Large intestine (tissue), 3 donors: ENCODE measurements around the gene TPCN2. TPM values are rescaled to one million over a fixed set of nuclear protein-coding genes. Genes with fewer than 3 reads are reported as not detected.

ENCODE experiments used
- DNase-seq, 2 donors: peaks; one replicate each; pipeline versions ENCODE4 v3.0.0 to v3.0.0-alpha.2; 2013
- H3K27ac ChIP-seq: one replicate; pipeline ENCODE4 v1.5.1; 2013; ENCODE audit warnings: low read length
- H3K27me3 ChIP-seq: 2 replicates; pipeline ENCODE4 v1.6.1; 2013; ENCODE audit warnings: low read length; ENCODE audit not compliant: control insufficient read depth, insufficient read depth
- H3K36me3 ChIP-seq: 2 replicates; pipeline ENCODE4 v1.6.1; 2013; ENCODE audit warnings: low read length; ENCODE audit not compliant: control insufficient read depth, insufficient read depth
- H3K4me1 ChIP-seq: one replicate; pipeline ENCODE4 v1.6.1; 2013; ENCODE audit warnings: low read length; ENCODE audit not compliant: control insufficient read depth, insufficient read depth
- H3K4me3 ChIP-seq: one replicate; pipeline ENCODE4 v1.5.1; 2013; ENCODE audit warnings: low read length
- H3K9me3 ChIP-seq: one replicate; pipeline ENCODE4 v1.6.1; 2013; ENCODE audit warnings: mild to moderate bottlenecking, low read depth, low read length, moderate library complexity; ENCODE audit not compliant: control insufficient read depth
- WGBS: methylation state at CpG from one replicate; pipeline ENCODE4 v1.1.5; 2013; ENCODE audit warnings: low lambda C conversion rate; ENCODE audit not compliant: insufficient coverage; 5-methylcytosine and 5-hydroxymethylcytosine counted together
- polyA plus RNA-seq: library from polyadenylated mRNA; unstranded; fragments of 120-200 nt; gene quantifications from one replicate; pipeline ENCODE4 v1.2.1, GENCODE V29; 2013

The TPCN2 gene
- polyA plus RNA-seq, 1 donor: 31.0 TPM

GRCh38 chr11:69022260-69022659, 26.5 kb upstream of the TPCN2 start:
- Histone ChIP-seq H3K27me3 (no peaks in the 10 kb centered on the region), H3K27ac (no peak overlapping the region), H3K36me3 (no peaks in the 10 kb centered on the region), H3K9me3 (no peaks in the 10 kb centered on the region), H3K4me1 (no peaks in the 10 kb centered on the region), H3K4me3 (no peak overlapping the region)
- WGBS: no CpG with 5 or more reads among the region's 10 CpGs
- DNase-seq: no peak

- Histone ChIP-seq H3K4me3 (no peak overlapping the region), H3K27ac (no peak overlapping the region), H3K4me1 (no peaks in the 10 kb centered on the region), H3K36me3 (no peaks in the 10 kb centered on the region), H3K9me3 (no peaks in the 10 kb centered on the region), H3K27me3 (no peaks in the 10 kb centered on the region)
- WGBS: no CpG with 5 or more reads among the region's 6 CpGs
- no peak for DNase-seq
These were observed 24.2 kb upstream of the TPCN2 start for GRCh38 chr11:69024509-69024908.

- H3K4me1 ChIP-seq: no peaks in the 10 kb centered on the region
- no peaks in the 10 kb centered on the region for H3K9me3 ChIP-seq
- peak; percentile 65 to 74 for DNase-seq
- no peaks in the 10 kb centered on the region for H3K27me3 ChIP-seq
- peak overlapping the region; percentile 1 for H3K27ac ChIP-seq
- WGBS: 100% methylated on average over 2 of the region's 9 CpGs
- H3K4me3 ChIP-seq: no peak overlapping the region
- H3K36me3 ChIP-seq: no peaks in the 10 kb centered on the region
These were observed 20.9 kb upstream of the TPCN2 start for GRCh38 chr11:69027704-69028372.

- 71% methylated on average over 3 of the region's 6 CpGs for WGBS
- H3K27ac ChIP-seq: no peak overlapping the region
These were observed 18.4 kb upstream of the TPCN2 start for GRCh38 chr11:69030301-69030700.

GRCh38 chr11:69032833-69033232, 15.9 kb upstream of the TPCN2 start:
- no peaks in the 10 kb centered on the region for H3K36me3 ChIP-seq
- H3K27ac ChIP-seq: no peak overlapping the region
- H3K9me3 ChIP-seq: no peaks in the 10 kb centered on the region
- no peak for DNase-seq
- H3K4me1 ChIP-seq: peaks cover 4% of the 10 kb centered on the region
- H3K27me3 ChIP-seq: no peaks in the 10 kb centered on the region
- no CpG with 5 or more reads among the region's 7 CpGs for WGBS
- H3K4me3 ChIP-seq: no peak overlapping the region

More at GRCh38 chr11:69030301-69030700, 18.4 kb upstream of the TPCN2 start:
- no peaks in the 10 kb centered on the region for H3K9me3 ChIP-seq
- H3K4me3 ChIP-seq: no peak overlapping the region
- H3K4me1 ChIP-seq: no peaks in the 10 kb centered on the region
- no peaks in the 10 kb centered on the region for H3K27me3 ChIP-seq
- no peaks in the 10 kb centered on the region for H3K36me3 ChIP-seq
- DNase-seq: no peak

GRCh38 chr11:69033431-69033830, 15.3 kb upstream of the TPCN2 start:
- no CpG with 5 or more reads among the region's 11 CpGs for WGBS
- Histone ChIP-seq H3K27me3 (no peaks in the 10 kb centered on the region), H3K4me1 (peaks cover 4% of the 10 kb centered on the region), H3K27ac (no peak overlapping the region), H3K4me3 (no peak overlapping the region), H3K36me3 (no peaks in the 10 kb centered on the region), H3K9me3 (no peaks in the 10 kb centered on the region)
- DNase-seq: no peak

GRCh38 chr11:69034123-69034867, 14.4 kb upstream of the TPCN2 start:
- WGBS: 97% methylated on average over 5 of the region's 22 CpGs
- H3K9me3 ChIP-seq: no peaks in the 10 kb centered on the region
- DNase-seq: no peak
- no peaks in the 10 kb centered on the region for H3K27me3 ChIP-seq
- H3K4me3 ChIP-seq: no peak overlapping the region
- H3K27ac ChIP-seq: no peak overlapping the region
- H3K36me3 ChIP-seq: no peaks in the 10 kb centered on the region
- H3K4me1 ChIP-seq: peaks cover 4% of the 10 kb centered on the region

- Histone ChIP-seq H3K4me3 (no peak overlapping the region), H3K27ac (peak overlapping the region; percentile 17), H3K27me3 (no peaks in the 10 kb centered on the region), H3K36me3 (no peaks in the 10 kb centered on the region), H3K9me3 (no peaks in the 10 kb centered on the region), H3K4me1 (peaks cover 4% of the 10 kb centered on the region)
- no peak for DNase-seq
- WGBS: no CpG with 5 or more reads among the region's 21 CpGs
These were observed 13.4 kb upstream of the TPCN2 start for GRCh38 chr11:69035150-69035945.

GRCh38 chr11:69035946-69036340, 12.8 kb upstream of the TPCN2 start:
- no peak for DNase-seq
- Histone ChIP-seq H3K9me3 (no peaks in the 10 kb centered on the region), H3K27me3 (peaks cover 1% of the 10 kb centered on the region), H3K36me3 (no peaks in the 10 kb centered on the region), H3K27ac (peak overlapping the region; percentile 17), H3K4me3 (no peak overlapping the region), H3K4me1 (peaks cover 6% of the 10 kb centered on the region)
- WGBS: 80% methylated on average over 1 of the region's 11 CpGs

GRCh38 chr11:69037074-69037473, 11.7 kb upstream of the TPCN2 start:
- Histone ChIP-seq H3K4me3 (no peak overlapping the region), H3K27ac (no peak overlapping the region), H3K4me1 (peaks cover 6% of the 10 kb centered on the region), H3K36me3 (no peaks in the 10 kb centered on the region), H3K9me3 (no peaks in the 10 kb centered on the region), H3K27me3 (peaks cover 2% of the 10 kb centered on the region)
- no CpG with 5 or more reads among the region's 18 CpGs for WGBS
- DNase-seq: no peak
